ENCODE data around the gene SCFD1.

DNA sequence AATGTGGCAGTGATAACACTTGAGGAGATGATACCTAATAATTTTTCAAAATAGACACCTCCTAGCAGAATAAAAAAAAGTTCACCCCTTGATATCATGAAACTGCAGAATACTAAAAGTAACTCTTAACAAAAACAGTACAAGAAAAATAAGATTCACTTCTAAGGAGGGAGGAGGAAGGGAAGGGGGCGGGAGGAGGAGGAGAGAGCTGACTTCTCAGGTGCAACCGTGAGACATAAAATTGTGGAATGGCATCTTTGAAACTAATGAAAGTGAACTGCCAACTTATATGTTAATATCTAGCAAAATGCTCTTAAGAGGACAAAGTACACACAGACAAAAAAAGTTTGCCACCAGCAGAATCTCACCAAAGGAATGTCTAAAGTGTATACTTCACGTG lies 115.8 kb downstream of the SCFD1 start:
- TF ChIP-seq, protein P1, sequence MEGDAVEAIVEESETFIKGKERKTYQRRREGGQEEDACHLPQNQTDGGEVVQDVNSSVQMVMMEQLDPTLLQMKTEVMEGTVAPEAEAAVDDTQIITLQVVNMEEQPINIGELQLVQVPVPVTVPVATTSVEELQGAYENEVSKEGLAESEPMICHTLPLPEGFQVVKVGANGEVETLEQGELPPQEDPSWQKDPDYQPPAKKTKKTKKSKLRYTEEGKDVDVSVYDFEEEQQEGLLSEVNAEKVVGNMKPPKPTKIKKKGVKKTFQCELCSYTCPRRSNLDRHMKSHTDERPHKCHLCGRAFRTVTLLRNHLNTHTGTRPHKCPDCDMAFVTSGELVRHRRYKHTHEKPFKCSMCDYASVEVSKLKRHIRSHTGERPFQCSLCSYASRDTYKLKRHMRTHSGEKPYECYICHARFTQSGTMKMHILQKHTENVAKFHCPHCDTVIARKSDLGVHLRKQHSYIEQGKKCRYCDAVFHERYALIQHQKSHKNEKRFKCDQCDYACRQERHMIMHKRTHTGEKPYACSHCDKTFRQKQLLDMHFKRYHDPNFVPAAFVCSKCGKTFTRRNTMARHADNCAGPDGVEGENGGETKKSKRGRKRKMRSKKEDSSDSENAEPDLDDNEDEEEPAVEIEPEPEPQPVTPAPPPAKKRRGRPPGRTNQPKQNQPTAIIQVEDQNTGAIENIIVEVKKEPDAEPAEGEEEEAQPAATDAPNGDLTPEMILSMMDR (conservative IDR thresholded peaks at IDR 0.05; ENCODE audit: low read length), result no peak
- TF ChIP-seq EZH2phosphoT487 (IDR thresholded peaks at IDR 0.05; ENCODE audit: borderline replicate concordance, low read depth, low read length), result no peak
